ENCODE results near the gene TMEM198. TPM values are rescaled to one million over a fixed set of nuclear protein-coding genes. Genes with fewer than 3 reads are reported as not detected.

TMEM198 gene
- total and polyA plus RNA-seq, 9 of the 15 experiments (the other 6 are each of a cell fraction or from before 2014, with no cell fraction given): 0.03 to 3.8 (median 1.0) TPM

- no peak for TF ChIP-seq CBX8 (IDR thresholded peaks at IDR 0.05; ENCODE audit: borderline replicate concordance, extremely low read depth, low read depth, low read length, poor library complexity, severe bottlenecking)
- no peak for TF ChIP-seq MITF (IDR thresholded peaks at IDR 0.05)
- no peak for TF ChIP-seq ZBTB7A (IDR thresholded peaks at IDR 0.05; ENCODE audit: borderline replicate concordance, control insufficient read depth, low read depth, low read length)
- TF ChIP-seq ZBTB9 (CRISPR knock-in tag; IDR thresholded peaks at IDR 0.05): no peak; the same call in 1 of the 2 replicates
- TF ChIP-seq ZZZ3 (IDR thresholded peaks at IDR 0.05): no peak
- TF ChIP-seq GATAD2B (IDR thresholded peaks at IDR 0.05; ENCODE audit: borderline replicate concordance): no peak
- TF ChIP-seq TARDBP (IDR thresholded peaks at IDR 0.05): no peak
- TF ChIP-seq TEAD1 (CRISPR knock-in tag; IDR thresholded peaks at IDR 0.05): 0 out of 4 replicates have a peak, but pooled peaks of 1 of the 2 experiments have one; percentile 33
- TF ChIP-seq ZBTB40 (IDR thresholded peaks at IDR 0.05): no peak
- no peak for TF ChIP-seq ZBTB40 (CRISPR knock-in tag; IDR thresholded peaks at IDR 0.05)
- 0 out of 2 replicates have a peak, but pooled peaks have one; percentile 50 for TF ChIP-seq ATF6 (CRISPR knock-in tag; IDR thresholded peaks at IDR 0.05)
These were observed 2.1 kb upstream of the TMEM198 start (continued) for GRCh38 chr2:219541611-219542180.

Measured in K562 (cell line).